Spleen (tissue), 11 donors: ENCODE data around the gene ZNF768. TPM values are rescaled to one million over a fixed set of nuclear protein-coding genes. Genes with fewer than 3 reads are reported as not detected.

Source experiments
- DNase-seq: peaks from one replicate; pipeline ENCODE4 v3.0.0-alpha.2; 2020
- H3K27ac ChIP-seq, 8 donors: fragments of 200-600 bp; sonication (generic) in 7 of 8; 1 replicate in 4 of 8; 2 replicates in 4 of 8; pipeline versions ENCODE4 v1.5.0 to v1.8.0; 2016 to 2021; ENCODE audit warnings: inconsistent platforms in 4 of 8, mild to moderate bottlenecking in 4 of 8, moderate library complexity in 1 of 8
- H3K27me3 ChIP-seq, 7 donors: fragments of 200-600 bp; sonication (generic) in 6 of 7; replicated peaks in 1 of 7; 1 replicate in 4 of 7; 2 replicates in 3 of 7; pipeline versions ENCODE4 v1.5.0 to v1.8.0; 2016 to 2021; ENCODE audit warnings: inconsistent platforms in 3 of 7, mild to moderate bottlenecking in 1 of 7
- H3K36me3 ChIP-seq, 6 donors: fragments of 200-600 bp; sonication (generic) in 5 of 6; 1 replicate in 4 of 6; 2 replicates in 2 of 6; pipeline versions ENCODE4 v1.5.0 to v1.8.0; 2016 to 2021; ENCODE audit warnings: inconsistent platforms in 2 of 6
- H3K4me1 ChIP-seq, 6 donors: fragments of 200-600 bp; sonication (generic) in 5 of 6; 1 replicate in 3 of 6; 2 replicates in 3 of 6; pipeline versions ENCODE4 v1.5.0 to v1.8.0; 2016 to 2021; ENCODE audit warnings: inconsistent platforms in 3 of 6
- H3K4me3 ChIP-seq, 8 donors: fragments of 200-600 bp; sonication (generic) in 7 of 8; 1 replicate in 4 of 8; 2 replicates in 4 of 8; pipeline versions ENCODE4 v1.5.0 to v1.8.0; 2016 to 2021; ENCODE audit warnings: inconsistent platforms in 4 of 8, mild to moderate bottlenecking in 4 of 8, moderate library complexity in 2 of 8
- H3K9me3 ChIP-seq, 8 donors: fragments of 200-600 bp; sonication (generic) in 7 of 8; 1 replicate in 4 of 8; 2 replicates in 4 of 8; pipeline versions ENCODE4 v1.5.0 to v1.8.0; 2016 to 2021; ENCODE audit warnings: inconsistent platforms in 4 of 8
- POLR2A ChIP-seq, 3 donors: fragments of 450-650 bp; IDR thresholded peaks; one replicate each; pipeline ENCODE4 v1.5.1; 2017; ENCODE audit warnings: antibody characterized with exemption in 3 of 3, mild to moderate bottlenecking in 1 of 3
- POLR2AphosphoS5 ChIP-seq, 3 donors: sonication (generic); formaldehyde crosslinking; IDR thresholded peaks; one replicate each; pipeline ENCODE4 v1.5.1; 2017; ENCODE audit warnings: antibody characterized with exemption in 3 of 3
- WGBS, 5 donors: extraction: QIAGEN DNeasy Blood & Tissue Kit in 3 of 5; methylation state at CpG; one replicate each; pipeline versions ENCODE4 v1.1.5 to v1.1.7; 2013 to 2018; 5-methylcytosine and 5-hydroxymethylcytosine counted together
- intact Hi-C: fragments of 100-400 bp; cut with DNase I; formaldehyde crosslinking; loops from one replicate; pipeline ENCODE4 v1.15.0; 2023; ENCODE audit warnings: low total_unique reads
- polyA plus RNA-seq, 3 donors: library from polyadenylated mRNA; stranded (reverse); fragments of 200-250 nt; gene quantifications; one replicate each; pipeline ENCODE4 v1.2.1, GENCODE V29; 2013
- total RNA-seq, 7 donors: library from RNA; depleted of rRNA in 3 of 7; stranded (reverse); fragments of >200 nt in 3 of 7; fragmentation: NEBNext Ultra II Directional in 4 of 7; extraction: Animal tissue kit (Norgen Biotek cat#: 25700) in 4 of 7; gene quantifications; one replicate each; pipeline versions ENCODE4 v1.1.0 to v1.2.1, GENCODE V29; 2016 to 2021
- TF ChIP-seq, protein P1 (sequence below), 11 experiments: fragments of 200-600 bp in 7 of 11; fragments of 450-650 bp in 4 of 11; sonication (generic) in 4 of 11; IDR thresholded peaks in 8 of 11; conservative IDR thresholded peaks in 3 of 11; 1 replicate in 7 of 11; 2 replicates in 4 of 11; pipeline versions ENCODE4 v1.4.0 to v1.8.0; 2016 to 2021; ENCODE audit warnings: antibody characterized with exemption in 11 of 11, inconsistent platforms in 4 of 11, mild to moderate bottlenecking in 1 of 11
- donor health status: healthy with polysubstance abuse.
- donor health status: DM: no; HTN: no; CAD: no; lungs with moderate emphysema.
- donor health status: DM: no; HTN: no; CAD: no.
- donor health status: Bipolar disorder and iron deficiency.
- donor health status: healthy.
- donor health status: DM: no; HTN: no; CAD: no.
- donor health status: DM: yes; HTN: yes; CAD: no.

ZNF768 gene
- total and polyA plus RNA-seq, 10 donors, result 17.0 to 33.1 (median 24.8) TPM

DNA sequence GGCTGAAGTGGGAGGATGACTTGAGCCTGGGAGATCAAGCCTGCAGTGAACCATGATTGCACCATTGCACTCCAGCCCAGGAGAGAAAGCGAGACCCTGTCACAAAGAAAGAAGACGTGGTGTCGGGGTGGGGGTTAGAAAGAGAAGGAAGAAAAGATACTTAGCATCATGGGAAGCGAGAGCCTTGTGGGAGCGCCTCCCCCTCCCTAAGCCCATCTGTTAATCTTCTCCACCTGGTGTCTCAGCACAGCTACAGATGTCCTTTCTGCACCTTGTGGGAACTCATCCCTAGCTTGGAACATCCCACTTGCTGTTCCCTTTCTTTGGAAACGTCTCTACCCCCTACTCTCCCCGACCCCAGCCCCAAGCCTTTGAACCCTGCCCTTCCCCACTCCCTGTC lies 39.2 kb upstream of the ZNF768 start:
- intact Hi-C loops, result no loop called here
- 70 to 81% (median 73%) methylated on average over 7 of the region's 7 CpGs for WGBS, 5 donors
- H3K4me1 ChIP-seq, result peaks cover 22 to 58% (median 41%) of the 10 kb centered on the region in 6 donors

GRCh38 chr16:30562021-30562420 lies 35.7 kb upstream of the ZNF768 start:
- Histone ChIP-seq H3K27ac (peak overlapping the region; percentile 74 to 98 (median 88)), H3K4me3 (peak overlapping the region; percentile 22 to 76 (median 46)), H3K9me3 (no peaks in the 10 kb centered on the region), H3K27me3 (peaks cover 0 to 4% (median 0%) of the 10 kb centered on the region in 7 donors), H3K36me3 (no peaks in the 10 kb centered on the region), H3K4me1 (peaks cover 7 to 53% (median 26%) of the 10 kb centered on the region in 6 donors)
- WGBS, 5 donors, result 85 to 95% (median 87%) methylated on average over 14 of the region's 14 CpGs
- no peak for TF ChIP-seq POLR2A (IDR thresholded peaks at IDR 0.05)
- TF ChIP-seq, protein P1, sequence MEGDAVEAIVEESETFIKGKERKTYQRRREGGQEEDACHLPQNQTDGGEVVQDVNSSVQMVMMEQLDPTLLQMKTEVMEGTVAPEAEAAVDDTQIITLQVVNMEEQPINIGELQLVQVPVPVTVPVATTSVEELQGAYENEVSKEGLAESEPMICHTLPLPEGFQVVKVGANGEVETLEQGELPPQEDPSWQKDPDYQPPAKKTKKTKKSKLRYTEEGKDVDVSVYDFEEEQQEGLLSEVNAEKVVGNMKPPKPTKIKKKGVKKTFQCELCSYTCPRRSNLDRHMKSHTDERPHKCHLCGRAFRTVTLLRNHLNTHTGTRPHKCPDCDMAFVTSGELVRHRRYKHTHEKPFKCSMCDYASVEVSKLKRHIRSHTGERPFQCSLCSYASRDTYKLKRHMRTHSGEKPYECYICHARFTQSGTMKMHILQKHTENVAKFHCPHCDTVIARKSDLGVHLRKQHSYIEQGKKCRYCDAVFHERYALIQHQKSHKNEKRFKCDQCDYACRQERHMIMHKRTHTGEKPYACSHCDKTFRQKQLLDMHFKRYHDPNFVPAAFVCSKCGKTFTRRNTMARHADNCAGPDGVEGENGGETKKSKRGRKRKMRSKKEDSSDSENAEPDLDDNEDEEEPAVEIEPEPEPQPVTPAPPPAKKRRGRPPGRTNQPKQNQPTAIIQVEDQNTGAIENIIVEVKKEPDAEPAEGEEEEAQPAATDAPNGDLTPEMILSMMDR (IDR thresholded peaks at IDR 0.05 in 8 of 11, conservative IDR thresholded peaks at IDR 0.05 in 3 of 11), result no peak
- TF ChIP-seq POLR2AphosphoS5 (IDR thresholded peaks at IDR 0.05), result no peak
- intact Hi-C loops, result no loop called here
- DNase-seq, result no peak

More for the DNA sequence above, 39.2 kb upstream of the ZNF768 start:
- TF ChIP-seq POLR2A (IDR thresholded peaks at IDR 0.05), result no peak
- TF ChIP-seq POLR2AphosphoS5 (IDR thresholded peaks at IDR 0.05), result no peak
- TF ChIP-seq, protein P1 (IDR thresholded peaks at IDR 0.05 in 8 of 11, conservative IDR thresholded peaks at IDR 0.05 in 3 of 11), result no peak
- peaks cover 0 to 4% (median 0%) of the 10 kb centered on the region in 7 donors for H3K27me3 ChIP-seq
- peaks cover 0 to 5% (median 2%) of the 10 kb centered on the region in 6 donors for H3K36me3 ChIP-seq
- no peaks in the 10 kb centered on the region for H3K9me3 ChIP-seq
- H3K27ac ChIP-seq, result no peak overlapping the region
- H3K4me3 ChIP-seq, result no peak overlapping the region
- no peak for DNase-seq

DNA sequence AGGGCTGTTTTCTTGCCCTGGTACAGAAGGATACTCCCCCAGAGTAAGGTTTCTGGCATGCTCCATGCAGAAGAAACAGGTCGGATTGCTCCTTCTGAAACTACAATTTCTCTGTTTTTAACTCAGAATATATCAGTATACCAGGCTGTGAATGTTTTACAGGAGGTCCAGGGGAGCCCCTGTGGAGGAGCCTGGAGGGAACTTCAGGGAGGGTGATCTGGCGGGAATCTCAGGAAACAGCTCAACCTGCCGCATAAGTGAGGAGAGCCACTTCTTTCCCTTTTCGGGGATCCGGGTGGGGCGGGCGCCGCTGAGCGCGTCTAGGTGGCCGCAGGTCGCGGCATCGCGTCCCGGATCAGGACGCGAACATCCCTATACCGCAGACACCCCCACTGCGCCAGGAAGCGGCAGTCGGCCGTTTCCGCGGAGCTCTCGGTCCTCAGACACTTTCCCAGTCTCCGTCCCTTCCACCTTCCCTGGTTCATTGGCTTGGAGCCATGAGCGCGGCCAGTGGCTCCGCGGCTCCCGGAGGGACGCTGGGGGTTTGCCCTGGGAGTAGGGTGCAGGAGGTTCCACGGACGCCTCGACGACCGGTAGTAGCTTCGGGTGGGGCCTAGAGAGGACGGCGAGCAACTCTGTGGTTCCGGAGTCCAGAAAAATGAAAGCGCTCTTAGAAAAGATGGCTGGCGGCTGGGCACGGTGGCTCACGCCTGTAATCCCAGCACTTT lies 34.9 kb upstream of the ZNF768 start:
- Histone ChIP-seq H3K27me3 (peaks cover 0 to 4% (median 0%) of the 10 kb centered on the region in 7 donors), H3K27ac (peak overlapping the region; percentile 74 to 98 (median 88)), H3K4me3 (peak overlapping the region; percentile 22 to 76 (median 46)), H3K4me1 (peaks cover 13 to 60% (median 34%) of the 10 kb centered on the region in 6 donors), H3K9me3 (no peaks in the 10 kb centered on the region), H3K36me3 (peaks cover 0 to 4% (median under 1%) of the 10 kb centered on the region in 6 donors)
- intact Hi-C loops, result no loop called here
- 7 to 24% (median 17%) methylated on average over 26 to 46 of the region's 46 CpGs for WGBS, 5 donors
- TF ChIP-seq POLR2A (IDR thresholded peaks at IDR 0.05) (no peak), POLR2AphosphoS5 (IDR thresholded peaks at IDR 0.05) (peak; percentile 60 to 82 (median 76))
- DNase-seq, result peak; percentile 86

DNA sequence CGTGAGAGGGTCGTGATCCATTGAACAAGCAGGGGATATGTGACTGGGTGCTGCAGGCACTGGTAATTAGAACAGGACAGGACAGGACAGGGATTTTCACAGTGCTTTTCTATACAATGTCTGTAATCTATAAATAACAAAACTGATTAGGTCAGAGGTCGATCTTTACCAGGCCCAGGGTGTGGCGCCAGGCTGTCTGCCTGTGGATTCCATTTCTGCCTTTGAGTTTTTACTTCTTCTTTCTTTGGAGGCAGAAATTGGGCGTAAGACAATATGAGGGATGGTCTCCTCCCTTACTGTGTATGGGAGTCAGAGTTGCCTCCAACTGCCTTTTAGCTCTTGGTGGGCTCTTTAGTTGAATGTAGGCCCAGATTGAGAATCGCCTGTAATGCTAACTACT lies 33.3 kb upstream of the ZNF768 start:
- Histone ChIP-seq H3K9me3 (no peaks in the 10 kb centered on the region), H3K27me3 (peaks cover 0 to 4% (median 0%) of the 10 kb centered on the region in 7 donors), H3K4me3 (no peak overlapping the region), H3K27ac (peak overlapping the region in 3 of 8 donors; percentile 96 to 99 (median 98)), H3K36me3 (peaks cover 0 to 19% (median 15%) of the 10 kb centered on the region in 6 donors), H3K4me1 (peaks cover 13 to 75% (median 41%) of the 10 kb centered on the region in 6 donors)
- intact Hi-C loops, result no loop called here
- 87 to 93% (median 90%) methylated on average over 6 of the region's 6 CpGs for WGBS, 5 donors
- DNase-seq, result no peak
- TF ChIP-seq, protein P1 (IDR thresholded peaks at IDR 0.05 in 8 of 11, conservative IDR thresholded peaks at IDR 0.05 in 3 of 11), result no peak
- no peak for TF ChIP-seq POLR2AphosphoS5 (IDR thresholded peaks at IDR 0.05)
- no peak for TF ChIP-seq POLR2A (IDR thresholded peaks at IDR 0.05)
